GM12878 (cell line): ENCODE results near the gene PDZRN4. TPM values are rescaled to one million over a fixed set of nuclear protein-coding genes. Genes with fewer than 3 reads are reported as not detected.

Experiments used
- ATAC-seq: fragments of 200-7000 bp; cut with Tn5 transposase; 3 replicates; pipeline ENCODE4 v1.9.1; 2020; ENCODE audit warnings: mild to moderate bottlenecking, moderate library complexity
- BruUV-seq: library from RNA; stranded (reverse); fragments of 400-500 nt; replicated peaks from 2 replicates; lab custom pipeline; 2021; lab: Mats Ljungman, UMichigan
- CTCF ChIA-PET: fragments of 300-600 bp; sonication (Branson Sonifier 250); formaldehyde crosslinking; extraction: SDS; loops from one replicate; lab custom pipeline; 2021; ENCODE audit warnings: inconsistent platforms; lab: Yijun Ruan, JAX
- POLR2A ChIA-PET: fragments of 350-600 bp; formaldehyde crosslinking; extraction: SDS; loops from one replicate; lab custom pipeline; 2021; ENCODE audit warnings: inconsistent platforms; lab: Charles Lee
- RAD21 ChIA-PET: fragments of 300-600 bp; sonication (Branson Sonifier 250); formaldehyde crosslinking; loops from one replicate; lab custom pipeline; 2023; ENCODE audit warnings: antibody characterized with exemption; ENCODE audit not compliant: unreplicated experiment; lab: Charles Lee
- SMC1A ChIA-PET: fragments of 300-600 bp; sonication (Branson Sonifier 250); formaldehyde crosslinking; loops from one replicate; lab custom pipeline; 2023; ENCODE audit not compliant: unreplicated experiment, uncharacterized antibody; lab: Charles Lee
- DNase-seq: peaks from one replicate; pipeline ENCODE4 v3.0.0-alpha.2; 2011; ENCODE audit warnings: low read depth, low spot score
- FAIRE-seq: peaks from 3 replicates; lab custom pipeline; 2011; peaks lifted over from hg19 to GRCh38; lab: Jason Lieb, UNC
- H2AFZ ChIP-seq: 2 replicates; pipeline ENCODE4 v1.6.0; 2011; ENCODE audit warnings: low read depth, low read length, control low read depth; ENCODE audit not compliant: control insufficient read depth
- H3K27ac ChIP-seq: 2 replicates; pipeline ENCODE4 v1.5.1; 2011; ENCODE audit warnings: control low read depth; ENCODE audit not compliant: control insufficient read depth, insufficient read depth
- H3K27me3 ChIP-seq, 2 experiments: replicated peaks in 1 of 2; 2 replicates each; pipeline versions ENCODE4 v1.6.0 to v1.6.1; 2011; ENCODE audit warnings: low read length in 1 of 2; ENCODE audit not compliant: control insufficient read depth in 2 of 2, insufficient read depth in 2 of 2
- H3K36me3 ChIP-seq, 2 experiments: 2 replicates each; pipeline ENCODE4 v1.5.1; 2011; ENCODE audit warnings: low read length in 1 of 2; ENCODE audit not compliant: control insufficient read depth in 2 of 2, insufficient read depth in 2 of 2
- H3K4me1 ChIP-seq: 2 replicates; pipeline ENCODE4 v1.6.1; 2011; ENCODE audit warnings: mild to moderate bottlenecking, low read length, moderate library complexity, mixed read lengths; ENCODE audit not compliant: control insufficient read depth, insufficient read depth
- H3K4me2 ChIP-seq: 2 replicates; pipeline ENCODE4 v1.6.0; 2011; ENCODE audit warnings: control low read depth; ENCODE audit not compliant: control insufficient read depth, insufficient read depth
- H3K4me3 ChIP-seq: fragments of 200-600 bp; sonication (generic); 2 replicates; pipeline ENCODE4 v1.5.1; 2016
- H3K79me2 ChIP-seq: 2 replicates; pipeline ENCODE4 v1.6.0; 2011; ENCODE audit warnings: low read length; ENCODE audit not compliant: control insufficient read depth, insufficient read depth
- H3K9ac ChIP-seq: 2 replicates; pipeline ENCODE4 v1.8.0; 2011; ENCODE audit warnings: low read length, control low read depth, mixed read lengths; ENCODE audit not compliant: control insufficient read depth, insufficient read depth
- H3K9me3 ChIP-seq: replicated peaks from 3 replicates; pipeline ENCODE4 v1.5.1; 2011; ENCODE audit warnings: mild to moderate bottlenecking, low read length; ENCODE audit not compliant: control insufficient read depth, insufficient read depth
- H4K20me1 ChIP-seq: 2 replicates; pipeline ENCODE4 v1.6.0; 2011; ENCODE audit not compliant: control insufficient read depth, insufficient read depth
- CTCF ChIP-seq, 3 experiments: IDR thresholded peaks in 2 of 3; conservative IDR thresholded peaks in 1 of 3; 2 replicates each; pipeline ENCODE4 v1.5.1; 2011; ENCODE audit warnings: low read depth in 3 of 3, low read length in 3 of 3, mild to moderate bottlenecking in 3 of 3, control low read depth in 2 of 3, moderate library complexity in 2 of 3, inconsistent platforms in 1 of 3, mixed read lengths in 1 of 3; ENCODE audit not compliant: control insufficient read depth in 2 of 3, insufficient read depth in 1 of 3; ENCODE audit errors: extremely low read depth in 1 of 3
- FOS ChIP-seq: IDR thresholded peaks from 3 replicates; pipeline ENCODE4 v1.6.1; 2011; ENCODE audit warnings: borderline replicate concordance; ENCODE audit not compliant: insufficient read length; ENCODE audit errors: extremely low read depth
- FOXK2 ChIP-seq: fragments of 450-650 bp; IDR thresholded peaks from 2 replicates; pipeline ENCODE4 v1.6.1; 2017; ENCODE audit warnings: mild to moderate bottlenecking, moderate library complexity
- GABPA ChIP-seq: IDR thresholded peaks from 2 replicates; pipeline ENCODE4 v1.6.1; 2014; ENCODE audit warnings: antibody characterized with exemption, low read depth, mild to moderate bottlenecking, inconsistent platforms
- HDGF ChIP-seq: fragments of 450-650 bp; IDR thresholded peaks from 2 replicates; pipeline ENCODE4 v1.6.1; 2016; ENCODE audit warnings: antibody characterized with exemption
- HSF1 ChIP-seq: fragments of 150-350 bp; IDR thresholded peaks from 2 replicates; pipeline ENCODE4 v1.6.1; 2014; ENCODE audit warnings: mild to moderate bottlenecking, low read depth, low read length
- POLR2A ChIP-seq: IDR thresholded peaks from 2 replicates; pipeline ENCODE4 v1.6.1; 2011; ENCODE audit warnings: low read depth, mild to moderate bottlenecking, low read length
- RAD21 ChIP-seq: IDR thresholded peaks from 2 replicates; pipeline ENCODE4 v1.6.1; 2011; ENCODE audit warnings: mild to moderate bottlenecking, low read depth, low read length, moderate library complexity; ENCODE audit not compliant: insufficient read depth
- SREBF2 ChIP-seq: IDR thresholded peaks from 2 replicates; pipeline ENCODE4 v1.6.1; 2012; ENCODE audit warnings: mild to moderate bottlenecking, low read length
- TCF3 ChIP-seq: IDR thresholded peaks from 2 replicates; pipeline ENCODE4 v1.6.1; 2012; ENCODE audit warnings: low read depth, mild to moderate bottlenecking, low read length, borderline replicate concordance; ENCODE audit not compliant: insufficient read depth
- WGBS: methylation state at CpG from one replicate; pipeline ENCODE4 v1.1.6; 2016; ENCODE audit warnings: low lambda C conversion rate; ENCODE audit not compliant: insufficient replicate concordance, insufficient coverage; ENCODE audit errors: missing lambda C conversion rate; 5-methylcytosine and 5-hydroxymethylcytosine counted together
- in situ Hi-C: fragments of 300-500 bp; cut with MboI; formaldehyde crosslinking; loops from 9 replicates; pipeline ENCODE4 v1.14.3; 2018; ENCODE audit warnings: mixed read lengths
- intact Hi-C: fragments of 100-400 bp; cut with micrococcal nuclease; formaldehyde crosslinking; loops from one replicate; pipeline ENCODE4 v1.14.2; 2022; ENCODE audit not compliant: unreplicated experiment
- polyA plus RNA-seq, 11 experiments: library from polyadenylated mRNA; depleted of rRNA in 4 of 11; unstranded in 6 of 11; stranded (reverse) in 5 of 11; fragments of >200 nt; fragmentation: Nextera tagmentation in 4 of 11; fragmentation: Illumina TruSeq in 1 of 11; extraction: Ambion mirVana in 4 of 11; extraction: Trizol in 1 of 11; gene quantifications; 1 replicate in 1 of 11; 2 replicates in 10 of 11; pipeline versions ENCODE4 v1.2.1 to v1.2.3, GENCODE V29; 2011 to 2016; ENCODE audit warnings: inconsistent platforms in 2 of 11, missing spikeins in 2 of 11, low read depth in 1 of 11
- total RNA-seq, 4 experiments: library from RNA; depleted of rRNA in 3 of 4; stranded (reverse); fragments of >200 nt in 3 of 4; fragmentation: Illumina TruSeq in 1 of 4; extraction: Trizol in 1 of 4; gene quantifications; 2 replicates each; pipeline versions ENCODE4 v1.2.1 to v1.2.3, GENCODE V29; 2013 to 2021

Gene PDZRN4
- total and polyA plus RNA-seq, 10 of the 15 experiments (the other 5 are each of a cell fraction or from before 2014, with no cell fraction given): 0.03 TPM; not detected in 9

- Histone ChIP-seq H3K9me3 (no peaks in the 10 kb centered on the region), H3K27me3 (no peaks in the 10 kb centered on the region), H3K4me1 (no peaks in the 10 kb centered on the region), H2AFZ (no peak overlapping the region), H3K9ac (no peak overlapping the region), H3K27ac (no peak overlapping the region), H3K79me2 (no peaks in the 10 kb centered on the region), H3K4me2 (no peak overlapping the region), H3K36me3 (no peaks in the 10 kb centered on the region), H4K20me1 (no peaks in the 10 kb centered on the region), H3K4me3 (no peak overlapping the region)
- in situ Hi-C loops (no loop called here), intact Hi-C loops (no loop called here)
- ATAC-seq (no peak), DNase-seq (no peak), FAIRE-seq (no peak)
- WGBS: 5% methylated on average over 2 of the region's 2 CpGs
- ChIA-PET CTCF (interaction anchor here (1.1 kb wide), 1 partner anchor 9 kb away, joined by 3 read pairs; no protein-coding TSS in a partner anchor), SMC1A (interaction anchor here (0.5 kb wide), 2 partner anchors 146 to 149 kb away, joined by 3 read pairs; no protein-coding TSS in a partner anchor), POLR2A (interaction anchor here (0.6 kb wide), 1 partner anchor 44 kb away, joined by 4 read pairs; no protein-coding TSS in a partner anchor), RAD21 (no interaction called here)
- TF ChIP-seq GABPA (no peak), POLR2A (no peak), FOS (no peak)
- no TSS peak for BruUV-seq
These were observed 177.6 kb downstream of the PDZRN4 start for GRCh38 chr12:41365653-41366171.

- no peaks in the 10 kb centered on the region for H3K9me3 ChIP-seq
- WGBS: 8% methylated on average over 4 of the region's 4 CpGs
- in situ Hi-C loops: no loop called here
- no peaks in the 10 kb centered on the region for H4K20me1 ChIP-seq
- H3K4me1 ChIP-seq: no peaks in the 10 kb centered on the region
- ChIA-PET RAD21 (interaction anchor here (1.3 to 1.5 kb wide), 2 partner anchors 58 to 1004 kb away, joined by 4 read pairs; no protein-coding TSS in a partner anchor), POLR2A (no interaction called here), SMC1A (interaction anchor here (0.8 kb wide), 1 partner anchor 90 kb away, joined by 4 read pairs; no protein-coding TSS in a partner anchor), CTCF (interaction anchor here (1.1 to 1.5 kb wide), 2 partner anchors 21 to 656 kb away, joined by 3 to 4 read pairs; no protein-coding TSS in a partner anchor)
- H3K4me3 ChIP-seq: no peak overlapping the region
- peak; percentile 37 for TF ChIP-seq RAD21
- no peak for TF ChIP-seq HSF1
- TF ChIP-seq TCF3: no peak
- TF ChIP-seq HDGF: no peak
- no peak for TF ChIP-seq FOXK2
- TF ChIP-seq SREBF2: no peak
- TF ChIP-seq CTCF (IDR thresholded peaks at IDR 0.05 in 2 of 3, conservative IDR thresholded peaks at IDR 0.05 in 1 of 3; ENCODE audit: control insufficient read depth in 2 of 3, extremely low read depth in 1 of 3, insufficient read depth in 1 of 3, low read depth in 3 of 3, low read length in 3 of 3): peak; percentile 27 to 34 (median 27); a peak in 4 of 6 replicates
- H3K27ac ChIP-seq: no peak overlapping the region
- intact Hi-C loops: no loop called here
- no peak for FAIRE-seq
- H3K4me2 ChIP-seq: no peak overlapping the region
- H3K9ac ChIP-seq: no peak overlapping the region
- no peaks in the 10 kb centered on the region for H3K36me3 ChIP-seq
- no peaks in the 10 kb centered on the region for H3K79me2 ChIP-seq
- BruUV-seq: no TSS peak
- no peak for DNase-seq
- H2AFZ ChIP-seq: no peak overlapping the region
- no peaks in the 10 kb centered on the region for H3K27me3 ChIP-seq
- ATAC-seq: 0 out of 3 replicates have a peak, but pooled peaks have one; percentile 18
These were observed 179.7 kb downstream of the PDZRN4 start for GRCh38 chr12:41367726-41368405.
